ENCODE measurements around the gene DPM2. TPM values are rescaled to one million over a fixed set of nuclear protein-coding genes. Genes with fewer than 3 reads are reported as not detected.

DPM2 gene
- total RNA-seq, 1 donor from 2014 or later: 17.7 TPM

DNA sequence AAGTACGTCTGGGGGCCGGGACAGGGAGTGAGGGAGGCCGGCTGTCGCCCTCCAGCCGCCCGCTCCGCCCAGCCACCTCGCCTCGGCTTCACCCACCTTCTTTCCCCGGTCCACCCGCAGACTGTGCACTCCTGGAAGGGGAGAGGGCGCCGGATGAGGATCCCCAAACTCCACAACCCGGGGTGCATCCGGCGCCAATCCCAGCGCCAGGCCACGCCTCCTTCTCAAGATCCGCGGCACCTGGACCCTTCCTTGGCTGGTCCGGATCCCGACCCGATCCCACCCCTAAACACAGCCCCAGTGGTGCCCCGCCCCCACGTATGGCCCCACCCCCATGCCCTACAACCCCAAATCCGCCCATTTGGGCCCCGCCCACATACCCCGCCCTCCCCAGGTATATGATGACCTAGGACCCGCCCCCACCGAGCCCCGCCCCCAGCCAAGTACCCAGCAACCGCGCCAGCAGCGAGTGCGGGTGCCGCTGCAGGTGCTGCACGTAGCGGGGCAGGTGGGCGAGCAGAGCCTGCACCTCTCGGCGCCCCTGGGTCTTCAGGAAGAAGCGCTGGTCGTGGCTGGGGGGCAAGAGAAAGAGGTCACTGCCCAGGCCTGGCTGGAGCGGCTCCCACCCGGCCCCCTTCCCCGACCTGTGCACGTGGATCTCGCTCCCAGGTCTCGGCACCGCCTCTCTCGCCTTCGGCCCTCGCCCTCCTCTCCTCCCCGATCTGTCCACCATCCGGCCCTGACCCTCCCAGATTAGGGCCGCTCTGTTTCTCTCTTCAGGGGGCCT lies 10.3 kb downstream of the DPM2 start:
- Histone ChIP-seq H3K27ac (no peak overlapping the region), H3K4me3 (peak overlapping the region; percentile 36 to 41), H3K4me1 (peaks cover 41% of the 10 kb centered on the region), H3K9me3 (no peaks in the 10 kb centered on the region), H3K27me3 (no peaks in the 10 kb centered on the region), H3K36me3 (no peaks in the 10 kb centered on the region)
- intact Hi-C loops (cut with DNase I): loop anchor here (10.0 kb wide), 1 partner anchor 423 kb away; no protein-coding TSS in a partner anchor
- no peak for DNase-seq (ENCODE audit: extremely low spot score in 2 of 2)
- TF ChIP-seq POLR2A (IDR thresholded peaks at IDR 0.05): no peak
- peak in 1 of 2 donors; percentile 26 for TF ChIP-seq POLR2AphosphoS5 (IDR thresholded peaks at IDR 0.05; ENCODE audit: insufficient read depth in 1 of 2, low read depth in 1 of 2)
- TF ChIP-seq CTCF (IDR thresholded peaks at IDR 0.05): no peak

DNA sequence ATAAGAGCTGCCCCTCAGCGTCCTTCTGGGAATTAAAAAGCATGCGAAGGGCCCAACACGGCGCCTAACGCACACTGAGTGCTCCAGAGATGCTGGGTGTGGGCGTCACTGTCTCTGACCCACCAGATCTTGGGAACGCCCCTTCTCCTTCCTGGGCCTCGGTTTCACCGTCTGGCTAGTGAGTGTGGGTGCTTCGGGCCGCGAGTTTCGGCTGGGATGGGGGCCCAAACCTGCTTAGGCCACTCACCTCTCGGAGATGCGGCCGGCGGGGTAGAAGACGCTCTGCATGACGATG lies 10.8 kb downstream of the DPM2 start:
- H3K36me3 ChIP-seq: no peaks in the 10 kb centered on the region
- H3K4me3 ChIP-seq: peak overlapping the region; percentile 36 to 41
- no peak for TF ChIP-seq POLR2AphosphoS5 (IDR thresholded peaks at IDR 0.05; ENCODE audit: insufficient read depth in 1 of 2, low read depth in 1 of 2)
- no peak for TF ChIP-seq CTCF (IDR thresholded peaks at IDR 0.05)
- TF ChIP-seq POLR2A (IDR thresholded peaks at IDR 0.05): no peak
- no peak for DNase-seq (ENCODE audit: extremely low spot score in 2 of 2)
- no peaks in the 10 kb centered on the region for H3K27me3 ChIP-seq
- peaks cover 44% of the 10 kb centered on the region for H3K4me1 ChIP-seq
- intact Hi-C loops (cut with DNase I): loop anchor here (10.0 kb wide), 1 partner anchor 422 kb away; no protein-coding TSS in a partner anchor
- no peaks in the 10 kb centered on the region for H3K9me3 ChIP-seq
- no peak overlapping the region for H3K27ac ChIP-seq

GRCh38 chr9:127925959-127926905 lies 11.4 kb downstream of the DPM2 start:
- Histone ChIP-seq H3K36me3 (no peaks in the 10 kb centered on the region), H3K4me3 (peak overlapping the region in 1 of 2 donors; percentile 41), H3K27ac (no peak overlapping the region), H3K4me1 (peaks cover 46% of the 10 kb centered on the region), H3K27me3 (no peaks in the 10 kb centered on the region), H3K9me3 (no peaks in the 10 kb centered on the region)
- TF ChIP-seq CTCF (IDR thresholded peaks at IDR 0.05) (no peak), POLR2AphosphoS5 (IDR thresholded peaks at IDR 0.05; ENCODE audit: insufficient read depth in 1 of 2, low read depth in 1 of 2) (no peak), POLR2A (IDR thresholded peaks at IDR 0.05) (no peak)
- intact Hi-C loops (cut with DNase I): loop anchor here (10.0 kb wide), 1 partner anchor 421 kb away; no protein-coding TSS in a partner anchor
- no peak for DNase-seq (ENCODE audit: extremely low spot score in 2 of 2)

DNA sequence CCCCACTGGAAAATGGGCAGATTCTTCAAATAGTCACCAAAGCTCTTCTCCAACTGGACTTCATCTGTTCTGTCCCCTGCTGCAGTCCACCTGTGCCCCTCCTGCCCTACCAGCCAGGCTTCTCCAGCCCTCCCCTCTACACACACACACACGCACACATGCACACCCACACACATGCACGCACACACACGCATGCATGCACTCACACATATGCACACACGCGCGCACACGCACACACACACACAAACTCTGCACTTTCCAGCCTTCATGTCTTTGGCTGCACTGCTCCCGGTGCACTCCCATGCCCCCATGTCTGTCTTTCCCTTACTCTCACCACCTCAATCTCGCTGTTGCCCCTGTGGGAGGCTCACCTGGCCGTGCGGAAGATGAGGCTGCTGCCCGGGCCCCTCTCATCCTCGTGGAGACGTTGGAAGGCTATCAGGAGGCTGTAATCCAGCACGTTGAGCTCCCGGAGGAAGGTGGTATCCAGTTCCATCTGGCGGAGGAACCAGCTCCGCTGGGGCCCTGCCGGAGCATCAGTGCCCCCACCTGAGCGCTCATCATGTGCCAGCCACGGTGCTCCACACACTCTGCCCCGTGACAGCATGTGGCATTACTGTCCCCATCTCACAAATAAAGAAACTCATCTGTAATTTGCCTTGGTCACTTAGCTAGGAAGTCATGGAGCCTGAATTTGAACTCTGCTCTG lies 12.8 kb downstream of the DPM2 start:
- no peak for DNase-seq (ENCODE audit: extremely low spot score in 2 of 2)
- TF ChIP-seq CTCF (IDR thresholded peaks at IDR 0.05) (no peak), POLR2A (IDR thresholded peaks at IDR 0.05) (no peak), POLR2AphosphoS5 (IDR thresholded peaks at IDR 0.05; ENCODE audit: insufficient read depth in 1 of 2, low read depth in 1 of 2) (no peak)
- peaks cover 42% of the 10 kb centered on the region for H3K4me1 ChIP-seq
- no peaks in the 10 kb centered on the region for H3K9me3 ChIP-seq
- no peak overlapping the region for H3K27ac ChIP-seq
- H3K4me3 ChIP-seq: no peak overlapping the region
- no peaks in the 10 kb centered on the region for H3K27me3 ChIP-seq
- intact Hi-C loops (cut with DNase I): loop anchor here (5.0 to 10.0 kb wide), 2 partner anchors 338 to 420 kb away; no protein-coding TSS in a partner anchor
- H3K36me3 ChIP-seq: no peaks in the 10 kb centered on the region
